Measurements from ENCODE around the gene PRDX5.

DNA sequence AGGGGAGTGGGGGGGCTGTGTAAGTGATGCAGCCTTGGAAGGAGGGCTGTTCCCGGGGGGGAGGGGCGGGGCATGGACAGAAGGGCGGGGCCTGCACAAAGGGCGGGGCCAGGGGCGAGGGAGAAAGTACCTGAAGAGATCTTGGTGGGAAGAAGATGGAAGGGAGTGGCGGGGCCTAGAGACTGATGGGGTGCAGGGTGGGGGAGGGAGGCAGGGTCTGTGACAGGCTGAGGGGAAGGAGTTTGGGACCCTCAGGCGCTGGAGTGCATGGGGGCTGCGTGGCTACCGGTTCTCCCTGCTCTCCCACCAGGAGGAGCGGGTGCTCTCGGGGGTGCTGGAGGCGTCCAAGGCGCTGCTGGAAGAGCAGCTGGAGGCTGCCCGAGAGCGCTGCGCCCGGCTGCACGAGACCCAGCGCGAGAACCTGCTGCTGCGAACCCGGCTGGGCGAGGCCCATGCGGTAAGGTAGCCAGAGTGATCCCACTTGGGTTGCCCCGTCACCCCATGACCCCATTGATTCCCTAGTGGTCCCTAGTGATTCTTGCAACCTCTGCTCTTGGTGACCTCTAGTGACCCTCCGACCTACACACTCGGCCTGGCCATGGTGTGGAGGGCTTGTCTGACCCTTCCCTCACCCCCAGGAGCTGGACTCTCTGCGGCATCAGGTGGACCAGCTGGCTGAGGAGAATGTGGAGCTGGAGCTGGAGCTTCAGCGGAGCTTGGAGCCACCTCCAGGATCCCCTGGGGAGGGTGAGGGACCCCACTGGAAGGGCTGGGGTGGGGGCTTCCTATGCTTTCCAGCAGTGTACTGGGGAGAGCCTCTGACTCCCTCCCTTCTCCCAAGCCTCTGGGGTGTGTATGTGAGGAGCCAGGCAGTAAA is 25.2 kb downstream of the PRDX5 start:
- TF ChIP-seq, protein P1, sequence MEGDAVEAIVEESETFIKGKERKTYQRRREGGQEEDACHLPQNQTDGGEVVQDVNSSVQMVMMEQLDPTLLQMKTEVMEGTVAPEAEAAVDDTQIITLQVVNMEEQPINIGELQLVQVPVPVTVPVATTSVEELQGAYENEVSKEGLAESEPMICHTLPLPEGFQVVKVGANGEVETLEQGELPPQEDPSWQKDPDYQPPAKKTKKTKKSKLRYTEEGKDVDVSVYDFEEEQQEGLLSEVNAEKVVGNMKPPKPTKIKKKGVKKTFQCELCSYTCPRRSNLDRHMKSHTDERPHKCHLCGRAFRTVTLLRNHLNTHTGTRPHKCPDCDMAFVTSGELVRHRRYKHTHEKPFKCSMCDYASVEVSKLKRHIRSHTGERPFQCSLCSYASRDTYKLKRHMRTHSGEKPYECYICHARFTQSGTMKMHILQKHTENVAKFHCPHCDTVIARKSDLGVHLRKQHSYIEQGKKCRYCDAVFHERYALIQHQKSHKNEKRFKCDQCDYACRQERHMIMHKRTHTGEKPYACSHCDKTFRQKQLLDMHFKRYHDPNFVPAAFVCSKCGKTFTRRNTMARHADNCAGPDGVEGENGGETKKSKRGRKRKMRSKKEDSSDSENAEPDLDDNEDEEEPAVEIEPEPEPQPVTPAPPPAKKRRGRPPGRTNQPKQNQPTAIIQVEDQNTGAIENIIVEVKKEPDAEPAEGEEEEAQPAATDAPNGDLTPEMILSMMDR (IDR thresholded peaks at IDR 0.05), result no peak
- no peak for TF ChIP-seq POLR2A (IDR thresholded peaks at IDR 0.05)

All from testis (tissue), 2 donors.